Mesenchymal stem cell (in vitro differentiated cells and primary cell): ENCODE data around the gene CLTC.
A peak's percentile ranks its signal among the peaks of the same experiment; 100 is the strongest.

ENCODE experiments used
- DNase-seq: peaks from one replicate; pipeline ENCODE4 v3.0.0-alpha.2; 2013
- H2AFZ ChIP-seq: one replicate; pipeline ENCODE4 v1.6.1; 2013; ENCODE audit warnings: low read depth, mild to moderate bottlenecking, control low read depth, inconsistent platforms, low read length, moderate library complexity
- H2AK5ac ChIP-seq: 2 replicates; pipeline ENCODE4 v1.6.1; 2013; ENCODE audit warnings: low read length, moderate library complexity, mild to moderate bottlenecking, inconsistent platforms; ENCODE audit not compliant: severe bottlenecking
- H2BK120ac ChIP-seq: one replicate; pipeline ENCODE4 v1.6.1; 2013; ENCODE audit warnings: low read depth, mild to moderate bottlenecking, inconsistent platforms, low read length, moderate library complexity
- H2BK12ac ChIP-seq, 2 experiments: one replicate each; pipeline ENCODE4 v1.6.1; 2013; ENCODE audit warnings: inconsistent platforms in 2 of 2, low read length in 2 of 2, mild to moderate bottlenecking in 2 of 2, moderate library complexity in 2 of 2, control low read depth in 1 of 2
- H2BK15ac ChIP-seq: one replicate; pipeline ENCODE4 v1.6.1; 2013; ENCODE audit warnings: mild to moderate bottlenecking, low read depth, inconsistent platforms; ENCODE audit not compliant: poor library complexity, severe bottlenecking
- H2BK5ac ChIP-seq: 2 replicates; pipeline ENCODE4 v1.6.1; 2013; ENCODE audit warnings: low read depth, mild to moderate bottlenecking, low read length, control low read depth, inconsistent platforms; ENCODE audit not compliant: poor library complexity, severe bottlenecking
- H3K14ac ChIP-seq, 2 experiments: one replicate each; pipeline ENCODE4 v1.6.1; 2013; ENCODE audit warnings: inconsistent platforms in 2 of 2, low read length in 2 of 2, control low read depth in 1 of 2, mild to moderate bottlenecking in 1 of 2, moderate library complexity in 1 of 2
- H3K18ac ChIP-seq, 2 experiments: one replicate each; pipeline ENCODE4 v1.6.1; 2013; ENCODE audit warnings: inconsistent platforms in 2 of 2, low read length in 2 of 2, control low read depth in 1 of 2, low read depth in 1 of 2, mild to moderate bottlenecking in 1 of 2
- H3K23ac ChIP-seq, 2 experiments: one replicate each; pipeline ENCODE4 v1.6.1; 2013; ENCODE audit warnings: inconsistent platforms in 2 of 2, low read length in 2 of 2, mild to moderate bottlenecking in 2 of 2, moderate library complexity in 2 of 2, control low read depth in 1 of 2
- H3K27ac ChIP-seq: 2 replicates; pipeline ENCODE4 v1.5.1; 2013; ENCODE audit warnings: mild to moderate bottlenecking, moderate library complexity, low read length, control low read depth, inconsistent platforms; ENCODE audit not compliant: poor library complexity, severe bottlenecking
- H3K27me3 ChIP-seq, 2 experiments: 2 replicates each; pipeline versions ENCODE4 v1.6.1 to v1.7.0; 2013; ENCODE audit warnings: low read length in 2 of 2, mild to moderate bottlenecking in 2 of 2, moderate library complexity in 2 of 2, control low read depth in 1 of 2, inconsistent platforms in 1 of 2; ENCODE audit not compliant: control insufficient read depth in 1 of 2, insufficient read depth in 1 of 2
- H3K36me3 ChIP-seq, 2 experiments: 2 replicates each; pipeline versions ENCODE4 v1.6.1 to v1.7.0; 2013; ENCODE audit warnings: low read length in 2 of 2, control low read depth in 1 of 2, inconsistent platforms in 1 of 2, low read depth in 1 of 2, mild to moderate bottlenecking in 1 of 2; ENCODE audit not compliant: insufficient read depth in 2 of 2, control insufficient read depth in 1 of 2
- H3K4ac ChIP-seq, 2 experiments: one replicate each; pipeline ENCODE4 v1.6.1; 2013; ENCODE audit warnings: inconsistent platforms in 2 of 2, low read length in 2 of 2, mild to moderate bottlenecking in 2 of 2, moderate library complexity in 2 of 2, control low read depth in 1 of 2, low read depth in 1 of 2
- H3K4me1 ChIP-seq: 2 replicates; pipeline ENCODE4 v1.6.1; 2013; ENCODE audit warnings: low read depth, low read length, control low read depth; ENCODE audit not compliant: control insufficient read depth, insufficient read depth
- H3K4me2 ChIP-seq: 2 replicates; pipeline ENCODE4 v1.6.1; 2013; ENCODE audit warnings: low read length, mild to moderate bottlenecking, inconsistent platforms; ENCODE audit not compliant: poor library complexity, severe bottlenecking
- H3K4me3 ChIP-seq, 2 experiments: 2 replicates each; pipeline versions ENCODE4 v1.5.1 to v1.7.0; 2013; ENCODE audit warnings: low read length in 2 of 2, mild to moderate bottlenecking in 2 of 2, control low read depth in 1 of 2, low read depth in 1 of 2; ENCODE audit not compliant: insufficient read depth in 1 of 2
- H3K79me1 ChIP-seq: replicated peaks from 2 replicates; pipeline ENCODE4 v1.6.1; 2013; ENCODE audit warnings: mild to moderate bottlenecking, control low read depth, low read length, inconsistent platforms; ENCODE audit not compliant: poor library complexity, severe bottlenecking
- H3K9ac ChIP-seq: 2 replicates; pipeline ENCODE4 v1.7.0; 2013; ENCODE audit warnings: mild to moderate bottlenecking, low read length, moderate library complexity
- H3K9me3 ChIP-seq: 2 replicates; pipeline ENCODE4 v1.7.0; 2013; ENCODE audit warnings: mild to moderate bottlenecking, low read length; ENCODE audit not compliant: control insufficient read depth
- H4K8ac ChIP-seq: one replicate; pipeline ENCODE4 v1.6.1; 2013; ENCODE audit warnings: inconsistent platforms, mild to moderate bottlenecking, low read length, moderate library complexity
- H4K91ac ChIP-seq: one replicate; pipeline ENCODE4 v1.6.1; 2013; ENCODE audit warnings: mild to moderate bottlenecking, low read length, inconsistent platforms
- WGBS: methylation state at CpG from one replicate; pipeline ENCODE4 v1.1.7; 2013; ENCODE audit warnings: mixed read lengths; 5-methylcytosine and 5-hydroxymethylcytosine counted together

CLTC gene

DNA sequence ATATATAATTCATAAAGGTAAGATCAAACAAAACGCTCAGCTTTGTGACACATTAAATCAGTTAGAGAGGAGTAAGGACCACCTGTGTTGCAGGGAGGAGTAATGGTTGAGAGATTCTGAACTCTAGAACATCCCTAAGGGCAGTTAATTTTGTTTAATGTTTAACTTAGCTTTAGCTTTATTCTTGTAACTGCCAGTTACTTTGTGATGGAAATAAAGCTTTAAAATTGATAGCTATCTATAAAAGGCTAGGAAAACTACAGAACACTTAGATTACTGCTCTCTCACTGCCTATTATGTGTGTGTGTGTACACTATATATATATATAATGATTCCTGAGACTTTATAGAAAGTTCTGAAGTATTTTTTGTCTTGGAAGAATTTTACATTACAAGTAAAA lies 49.7 kb downstream of the CLTC start:
- H3K79me1 ChIP-seq: peaks cover 3% of the 10 kb centered on the region
- peak overlapping the region; percentile 90 for H3K27ac ChIP-seq
- no peak overlapping the region for H2BK15ac ChIP-seq
- peaks cover 7 to 92% of the 10 kb centered on the region in 2 experiments for H3K36me3 ChIP-seq
- H2BK5ac ChIP-seq: no peak overlapping the region
- no peak overlapping the region for H3K14ac ChIP-seq
- no peak overlapping the region for H4K91ac ChIP-seq
- no peak overlapping the region for H2AFZ ChIP-seq
- no peak overlapping the region for H3K18ac ChIP-seq
- no peak overlapping the region for H3K4me2 ChIP-seq
- H4K8ac ChIP-seq: no peak overlapping the region
- H2AK5ac ChIP-seq: no peak overlapping the region
- H3K4me3 ChIP-seq: no peak overlapping the region
- H3K9ac ChIP-seq: peak overlapping the region; percentile 52
- H3K4me1 ChIP-seq: peaks cover 7% of the 10 kb centered on the region
- no peak overlapping the region for H2BK12ac ChIP-seq
- no peaks in the 10 kb centered on the region for H3K9me3 ChIP-seq
- no peak overlapping the region for H3K4ac ChIP-seq
- no peak overlapping the region for H2BK120ac ChIP-seq
- no peaks in the 10 kb centered on the region for H3K27me3 ChIP-seq
- WGBS: 38% methylated on average over 1 of the region's 1 CpG
- no peak for DNase-seq
- H3K23ac ChIP-seq: no peak overlapping the region

DNA sequence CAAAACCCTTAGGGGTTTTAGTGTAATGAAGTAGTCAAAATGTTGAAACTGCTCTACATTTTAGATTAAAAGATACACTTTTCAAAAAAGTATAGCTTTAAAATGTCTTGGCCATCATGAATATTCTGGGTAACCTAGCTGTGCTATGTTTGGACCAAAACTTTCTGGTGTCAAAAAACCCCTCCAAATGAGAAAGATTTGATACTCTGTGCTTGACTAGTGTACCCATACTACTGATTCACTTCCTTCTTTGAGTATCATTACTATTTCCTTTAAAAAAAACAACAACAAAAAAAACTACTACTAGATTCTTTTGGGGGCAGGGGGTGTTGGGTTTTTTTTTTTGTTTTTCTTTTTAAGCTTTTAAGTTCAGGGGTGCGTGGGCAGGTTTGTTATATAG lies 50.2 kb downstream of the CLTC start:
- Histone ChIP-seq H3K9ac (peak overlapping the region; percentile 10), H3K14ac (no peak overlapping the region), H4K8ac (no peak overlapping the region), H2BK5ac (no peak overlapping the region), H3K23ac (no peak overlapping the region), H2BK120ac (no peak overlapping the region), H3K9me3 (no peaks in the 10 kb centered on the region), H3K4ac (no peak overlapping the region), H3K79me1 (peaks cover 3% of the 10 kb centered on the region), H3K18ac (no peak overlapping the region), H2BK12ac (no peak overlapping the region), H3K4me3 (no peak overlapping the region), H2AK5ac (no peak overlapping the region), H2AFZ (no peak overlapping the region), H3K4me2 (no peak overlapping the region), H3K4me1 (peaks cover 6% of the 10 kb centered on the region), H4K91ac (no peak overlapping the region), H2BK15ac (no peak overlapping the region), H3K27ac (peak overlapping the region; percentile 84), H3K36me3 (peaks cover 5 to 92% of the 10 kb centered on the region in 2 experiments), H3K27me3 (no peaks in the 10 kb centered on the region)
- WGBS: 100% methylated on average over 1 of the region's 1 CpG
- DNase-seq: no peak

- Histone ChIP-seq H4K91ac (no peak overlapping the region), H3K9me3 (no peaks in the 10 kb centered on the region), H2BK12ac (no peak overlapping the region), H3K79me1 (peaks cover 3% of the 10 kb centered on the region), H3K4me3 (no peak overlapping the region), H2BK15ac (no peak overlapping the region), H3K4ac (no peak overlapping the region), H2BK5ac (no peak overlapping the region), H3K4me1 (peaks cover 5% of the 10 kb centered on the region), H3K4me2 (no peak overlapping the region), H4K8ac (no peak overlapping the region), H3K27me3 (no peaks in the 10 kb centered on the region), H2BK120ac (no peak overlapping the region), H3K18ac (no peak overlapping the region), H3K14ac (no peak overlapping the region), H2AK5ac (no peak overlapping the region), H3K36me3 (peaks cover 6 to 94% of the 10 kb centered on the region in 2 experiments), H2AFZ (no peak overlapping the region), H3K23ac (no peak overlapping the region), H3K27ac (peak overlapping the region; percentile 18), H3K9ac (peak overlapping the region; percentile 33)
- WGBS: 80% methylated on average over 1 of the region's 1 CpG
- no peak for DNase-seq
Measured at GRCh38 chr17:59671386-59671785, 51.7 kb downstream of the CLTC start.

DNA sequence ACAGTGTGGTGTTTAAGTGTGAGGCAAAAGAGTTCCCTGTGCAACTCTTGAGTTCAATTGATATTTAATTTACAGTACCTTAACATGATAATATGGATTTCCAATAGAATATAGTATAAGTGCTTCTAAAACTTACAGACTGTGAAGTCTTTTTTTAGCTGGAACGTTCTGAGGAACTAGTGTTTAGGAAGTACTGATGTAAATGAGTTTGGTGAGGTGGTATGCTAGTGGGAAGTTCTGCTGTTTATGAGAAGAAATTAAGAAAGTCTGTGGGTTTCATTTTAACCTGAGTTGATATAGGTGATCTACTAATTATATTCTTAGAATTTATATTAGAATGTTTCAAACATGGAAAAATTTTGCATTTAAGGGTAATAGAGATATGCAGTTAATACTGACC lies 55.5 kb downstream of the CLTC start:
- Histone ChIP-seq H3K36me3 (peaks cover 16 to 99% of the 10 kb centered on the region in 2 experiments), H3K9me3 (no peaks in the 10 kb centered on the region), H3K14ac (no peak overlapping the region), H3K27ac (no peak overlapping the region), H3K4me2 (no peak overlapping the region), H2BK5ac (no peak overlapping the region), H2BK12ac (no peak overlapping the region), H3K4me3 (no peak overlapping the region), H3K79me1 (peaks cover 11% of the 10 kb centered on the region), H3K9ac (peak overlapping the region; percentile 3), H3K4me1 (peaks cover 3% of the 10 kb centered on the region), H2AFZ (no peak overlapping the region), H3K27me3 (no peaks in the 10 kb centered on the region), H4K8ac (no peak overlapping the region), H3K23ac (no peak overlapping the region), H3K4ac (no peak overlapping the region), H3K18ac (no peak overlapping the region), H2AK5ac (no peak overlapping the region), H4K91ac (no peak overlapping the region), H2BK15ac (no peak overlapping the region), H2BK120ac (no peak overlapping the region)
- DNase-seq: no peak
- 94% methylated on average over 1 of the region's 1 CpG for WGBS
